CD4-positive, alpha-beta memory T cell (primary cell): ENCODE measurements around the gene KDM7A. TPM values are rescaled to one million over a fixed set of nuclear protein-coding genes. Genes with fewer than 3 reads are reported as not detected.
A peak's percentile ranks its signal among the peaks of the same experiment; 100 is the strongest.

Experiments
- CTCF ChIA-PET: fragments of 350-600 bp; sonication (Branson Sonifier 250); formaldehyde crosslinking; loops from one replicate; lab custom pipeline; 2021; ENCODE audit warnings: inconsistent platforms; ENCODE audit not compliant: partially characterized antibody; lab: Charles Lee
- POLR2A ChIA-PET: fragments of 350-600 bp; sonication (Branson Sonifier 250); formaldehyde crosslinking; loops from one replicate; lab custom pipeline; 2021; ENCODE audit not compliant: partially characterized antibody; lab: Charles Lee
- DNase-seq, 5 donors: peaks; one replicate each; pipeline versions ENCODE4 v3.0.0 to v3.0.0-alpha.2; 2020 to 2022; ENCODE audit warnings: mixed read lengths in 1 of 5
- H3K27ac ChIP-seq: one replicate; pipeline ENCODE4 v1.7.0; 2013; ENCODE audit warnings: low read depth, low read length
- H3K27me3 ChIP-seq: 2 replicates; pipeline ENCODE4 v1.7.0; 2013; ENCODE audit warnings: mild to moderate bottlenecking, low read length, moderate library complexity; ENCODE audit not compliant: insufficient read depth
- H3K36me3 ChIP-seq: 2 replicates; pipeline ENCODE4 v1.7.0; 2013; ENCODE audit warnings: mild to moderate bottlenecking, low read length, moderate library complexity; ENCODE audit not compliant: insufficient read depth
- H3K4me1 ChIP-seq: 2 replicates; pipeline ENCODE4 v1.7.0; 2013; ENCODE audit warnings: mild to moderate bottlenecking, low read length, moderate library complexity; ENCODE audit not compliant: insufficient read depth
- H3K4me3 ChIP-seq, 2 donors: one replicate each; pipeline ENCODE4 v1.7.0; 2013; ENCODE audit warnings: low read length in 2 of 2, mild to moderate bottlenecking in 1 of 2
- H3K9me3 ChIP-seq, 2 donors: one replicate each; pipeline ENCODE4 v1.7.0; 2013; ENCODE audit warnings: low read length in 2 of 2, control low read depth in 1 of 2; ENCODE audit not compliant: control insufficient read depth in 1 of 2
- H3K27ac Mint-ChIP-seq, 7 donors: one replicate each; pipeline ENCODE4 v1.8.0; 2020 to 2021; ENCODE audit warnings: mixed read lengths in 7 of 7, mild to moderate bottlenecking in 6 of 7, inconsistent platforms in 3 of 7, moderate library complexity in 3 of 7
- H3K27me3 Mint-ChIP-seq, 2 donors: one replicate each; pipeline ENCODE4 v1.8.0; 2020 to 2021; ENCODE audit warnings: mixed read lengths in 2 of 2
- H3K36me3 Mint-ChIP-seq, 2 donors: one replicate each; pipeline ENCODE4 v1.8.0; 2020 to 2021; ENCODE audit warnings: mixed read lengths in 2 of 2, inconsistent platforms in 1 of 2, mild to moderate bottlenecking in 1 of 2
- H3K4me1 Mint-ChIP-seq, 4 donors: one replicate each; pipeline ENCODE4 v1.8.0; 2020 to 2021; ENCODE audit warnings: mixed read lengths in 4 of 4, mild to moderate bottlenecking in 1 of 4
- H3K4me3 Mint-ChIP-seq, 8 donors: one replicate each; pipeline ENCODE4 v1.8.0; 2020 to 2021; ENCODE audit warnings: mixed read lengths in 8 of 8, mild to moderate bottlenecking in 7 of 8, moderate library complexity in 6 of 8, inconsistent platforms in 3 of 8
- H3K9me3 Mint-ChIP-seq, 8 donors: one replicate each; pipeline ENCODE4 v1.8.0; 2020 to 2021; ENCODE audit warnings: mixed read lengths in 8 of 8, mild to moderate bottlenecking in 5 of 8, inconsistent platforms in 3 of 8, moderate library complexity in 1 of 8
- intact Hi-C: fragments of 100-400 bp; cut with micrococcal nuclease; formaldehyde crosslinking; loops from one replicate; pipeline ENCODE4 v1.15.1; 2023
- polyA plus RNA-seq, 2 donors: library from polyadenylated mRNA; unstranded; fragments of 300-500 nt; fragmentation: Illumina TruSeq; gene quantifications; one replicate each; pipeline ENCODE4 v1.2.3, GENCODE V29; 2021
- total RNA-seq, 2 experiments: library from RNA; stranded (reverse); gene quantifications; one replicate each; pipeline ENCODE4 v1.2.3, GENCODE V29; 2021

Gene KDM7A
- total and polyA plus RNA-seq, 4 experiments from 2014 or later: 3.3 to 45.9 (median 23.6) TPM

- H3K27me3 ChIP-seq: no peaks in the 10 kb centered on the region
- no peaks in the 10 kb centered on the region for H3K4me1 ChIP-seq
- peaks cover 68 to 90% of the 10 kb centered on the region in 2 donors for H3K36me3 Mint-ChIP-seq
- CTCF ChIA-PET: interaction anchor here (0.7 to 0.9 kb wide), 2 partner anchors 58 to 208 kb away, joined by 3 read pairs; no protein-coding TSS in a partner anchor
- intact Hi-C loops: no loop called here
- no peaks in the 10 kb centered on the region for H3K27me3 Mint-ChIP-seq
- no peak overlapping the region for H3K4me3 Mint-ChIP-seq
- H3K36me3 ChIP-seq: peaks cover 62% of the 10 kb centered on the region
- POLR2A ChIA-PET: no interaction called here
- H3K9me3 Mint-ChIP-seq: no peaks in the 10 kb centered on the region
- no peaks in the 10 kb centered on the region for H3K4me1 Mint-ChIP-seq
- H3K9me3 ChIP-seq: no peaks in the 10 kb centered on the region
- H3K27ac ChIP-seq: no peak overlapping the region
- no peak overlapping the region for H3K4me3 ChIP-seq
- no peak for DNase-seq
- peak overlapping the region in 1 of 7 donors; percentile 44 for H3K27ac Mint-ChIP-seq
Observed at GRCh38 chr7:140096459-140096858, 80.3 kb downstream of the KDM7A start.

GRCh38 chr7:140093375-140093774, 83.4 kb downstream of the KDM7A start:
- Histone ChIP-seq H3K27ac (no peak overlapping the region), H3K9me3 (no peaks in the 10 kb centered on the region), H3K36me3 (peaks cover 54% of the 10 kb centered on the region), H3K4me1 (no peaks in the 10 kb centered on the region), H3K4me3 (no peak overlapping the region), H3K27me3 (no peaks in the 10 kb centered on the region)
- H3K4me1 Mint-ChIP-seq: peaks cover 0 to 2% (median under 1%) of the 10 kb centered on the region in 4 donors
- CTCF ChIA-PET: no interaction called here
- H3K27me3 Mint-ChIP-seq: no peaks in the 10 kb centered on the region
- no peak overlapping the region for H3K4me3 Mint-ChIP-seq
- peaks cover 62 to 77% of the 10 kb centered on the region in 2 donors for H3K36me3 Mint-ChIP-seq
- intact Hi-C loops: no loop called here
- no peaks in the 10 kb centered on the region for H3K9me3 Mint-ChIP-seq
- POLR2A ChIA-PET: interaction anchor here (1.1 kb wide), 1 partner anchor 9 kb away, joined by 4 read pairs; no protein-coding TSS in a partner anchor
- peak overlapping the region in 3 of 7 donors; percentile 77 for H3K27ac Mint-ChIP-seq
- no peak for DNase-seq

GRCh38 chr7:140085447-140085846, 91.3 kb downstream of the KDM7A start:
- Mint-ChIP-seq H3K9me3 (no peaks in the 10 kb centered on the region), H3K36me3 (peaks cover 3% of the 10 kb centered on the region in 2 donors), H3K4me3 (peak overlapping the region in 4 of 8 donors; percentile 2 to 64 (median 34)), H3K4me1 (peaks cover 23 to 35% (median 29%) of the 10 kb centered on the region in 4 donors), H3K27me3 (no peaks in the 10 kb centered on the region), H3K27ac (peak overlapping the region in 6 of 7 donors; percentile 2 to 72 (median 65))
- Histone ChIP-seq H3K27ac (no peak overlapping the region), H3K27me3 (no peaks in the 10 kb centered on the region), H3K4me3 (no peak overlapping the region), H3K4me1 (peaks cover 21% of the 10 kb centered on the region), H3K9me3 (no peaks in the 10 kb centered on the region), H3K36me3 (no peaks in the 10 kb centered on the region)
- ChIA-PET POLR2A (interaction anchor here (0.9 kb wide), 1 partner anchor 23 kb away, joined by 5 read pairs; the partner anchor contains the start of gene PARP12), CTCF (no interaction called here)
- intact Hi-C loops: loop anchor here (2.0 kb wide), 1 partner anchor 23 kb away; the partner anchor contains the start of gene PARP12
- no peak for DNase-seq

GRCh38 chr7:140084972-140085371, 91.8 kb downstream of the KDM7A start:
- Histone ChIP-seq H3K4me3 (no peak overlapping the region), H3K27ac (no peak overlapping the region), H3K9me3 (no peaks in the 10 kb centered on the region), H3K4me1 (peaks cover 21% of the 10 kb centered on the region), H3K36me3 (no peaks in the 10 kb centered on the region), H3K27me3 (no peaks in the 10 kb centered on the region)
- Mint-ChIP-seq H3K27ac (peak overlapping the region in 6 of 7 donors; percentile 2 to 82 (median 70)), H3K36me3 (peaks cover under 1 to 3% of the 10 kb centered on the region in 2 donors), H3K27me3 (no peaks in the 10 kb centered on the region), H3K9me3 (no peaks in the 10 kb centered on the region), H3K4me1 (peaks cover 23 to 35% (median 29%) of the 10 kb centered on the region in 4 donors), H3K4me3 (peak overlapping the region in 7 of 8 donors; percentile 2 to 64 (median 26))
- DNase-seq: no peak
- ChIA-PET POLR2A (no interaction called here), CTCF (no interaction called here)
- intact Hi-C loops: loop anchor here (2.0 kb wide), 1 partner anchor 22 kb away; the partner anchor contains the start of gene PARP12

- no peak for DNase-seq
- peak overlapping the region; percentile 5 to 85 (median 64) for H3K27ac Mint-ChIP-seq
- intact Hi-C loops: loop anchor here (2.0 kb wide), 1 partner anchor 21 kb away; the partner anchor contains the start of gene PARP12
- ChIA-PET POLR2A (interaction anchor here (0.5 to 0.8 kb wide), 3 partner anchors 8 to 335 kb away, joined by 3 to 5 read pairs (median 4); no protein-coding TSS in a partner anchor), CTCF (interaction anchor here (1.2 kb wide), 1 partner anchor 21 kb away, joined by 3 read pairs; the partner anchor contains the start of gene PARP12)
- no peaks in the 10 kb centered on the region for H3K9me3 ChIP-seq
- H3K4me3 ChIP-seq: no peak overlapping the region
- no peaks in the 10 kb centered on the region for H3K9me3 Mint-ChIP-seq
- H3K4me1 Mint-ChIP-seq: peaks cover 23 to 35% (median 29%) of the 10 kb centered on the region in 4 donors
- no peaks in the 10 kb centered on the region for H3K27me3 ChIP-seq
- H3K27ac ChIP-seq: no peak overlapping the region
- no peaks in the 10 kb centered on the region for H3K36me3 ChIP-seq
- H3K4me1 ChIP-seq: peaks cover 21% of the 10 kb centered on the region
- no peaks in the 10 kb centered on the region for H3K27me3 Mint-ChIP-seq
- H3K4me3 Mint-ChIP-seq: peak overlapping the region in 5 of 8 donors; percentile 2 to 48 (median 26)
- H3K36me3 Mint-ChIP-seq: peaks cover 0 to 3% of the 10 kb centered on the region in 2 donors
Observed at GRCh38 chr7:140084142-140084655, 92.6 kb downstream of the KDM7A start.

GRCh38 chr7:140082770-140083169, 94.0 kb downstream of the KDM7A start:
- peak overlapping the region in 5 of 7 donors; percentile 49 to 74 (median 59) for H3K27ac Mint-ChIP-seq
- Histone ChIP-seq H3K4me1 (peaks cover 21% of the 10 kb centered on the region), H3K27ac (no peak overlapping the region), H3K4me3 (no peak overlapping the region), H3K27me3 (no peaks in the 10 kb centered on the region), H3K9me3 (no peaks in the 10 kb centered on the region), H3K36me3 (no peaks in the 10 kb centered on the region)
- no peaks in the 10 kb centered on the region for H3K36me3 Mint-ChIP-seq
- no peak for DNase-seq
- H3K27me3 Mint-ChIP-seq: no peaks in the 10 kb centered on the region
- H3K4me1 Mint-ChIP-seq: peaks cover 21 to 35% (median 27%) of the 10 kb centered on the region in 4 donors
- CTCF ChIA-PET: interaction anchor here (1.2 kb wide), 1 partner anchor 20 kb away, joined by 3 read pairs; the partner anchor contains the start of gene PARP12
- peak overlapping the region in 2 of 8 donors; percentile 3 to 6 for H3K4me3 Mint-ChIP-seq
- POLR2A ChIA-PET: interaction anchor here (1.0 kb wide), 1 partner anchor 22 kb away, joined by 3 read pairs; no protein-coding TSS in a partner anchor
- H3K9me3 Mint-ChIP-seq: no peaks in the 10 kb centered on the region
- intact Hi-C loops: no loop called here

DNA sequence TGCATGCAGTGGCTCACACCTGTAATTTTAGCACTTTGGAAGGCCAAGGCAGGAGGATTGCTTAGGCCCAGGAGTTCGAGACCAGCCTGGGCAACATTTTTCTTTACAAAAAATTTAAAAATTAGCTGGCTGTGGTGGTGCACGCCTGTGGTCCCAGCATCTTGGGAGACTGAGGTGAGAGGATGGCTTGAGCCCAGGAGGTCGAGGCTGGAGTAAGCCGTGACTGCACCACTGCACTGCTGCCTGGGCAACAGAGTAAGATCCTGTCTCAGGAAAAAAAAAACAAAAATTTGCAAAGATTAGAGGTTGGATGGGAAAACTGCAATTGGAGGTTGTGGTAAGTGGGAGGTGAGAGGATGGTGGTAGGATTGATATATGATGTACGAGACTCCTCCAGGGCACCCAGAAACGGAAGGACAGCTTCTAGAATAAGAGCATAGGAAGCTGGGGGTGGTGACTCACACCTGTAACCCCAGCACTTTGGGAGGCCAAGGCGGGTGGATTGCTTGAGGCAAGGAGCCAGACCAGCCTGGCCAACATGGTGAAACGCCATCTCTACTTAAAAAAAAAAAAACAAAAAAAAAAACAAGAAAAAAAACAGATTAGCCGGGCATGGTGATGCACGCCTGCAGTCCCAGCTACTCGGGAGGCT, 94.9 kb downstream of the KDM7A start:
- Histone ChIP-seq H3K9me3 (no peaks in the 10 kb centered on the region), H3K27ac (no peak overlapping the region), H3K36me3 (no peaks in the 10 kb centered on the region), H3K4me3 (no peak overlapping the region), H3K27me3 (no peaks in the 10 kb centered on the region), H3K4me1 (peaks cover 21% of the 10 kb centered on the region)
- no peak overlapping the region for H3K4me3 Mint-ChIP-seq
- ChIA-PET POLR2A (no interaction called here), CTCF (interaction anchor here (1.3 kb wide), 1 partner anchor 222 kb away, joined by 3 read pairs; no protein-coding TSS in a partner anchor)
- no peaks in the 10 kb centered on the region for H3K27me3 Mint-ChIP-seq
- DNase-seq: no peak
- intact Hi-C loops: no loop called here
- peak overlapping the region in 5 of 7 donors; percentile 2 to 82 (median 59) for H3K27ac Mint-ChIP-seq
- no peaks in the 10 kb centered on the region for H3K36me3 Mint-ChIP-seq
- peaks cover 19 to 35% (median 25%) of the 10 kb centered on the region in 4 donors for H3K4me1 Mint-ChIP-seq
- H3K9me3 Mint-ChIP-seq: no peaks in the 10 kb centered on the region
